Activated CD4-positive, alpha-beta T cell treated with anti-CD3 and anti-CD28 coated beads, Interleukin-2, amount 50 U/mL, for 24 hours (primary cell): Measurements from ENCODE around the gene WNT5A.
"Not testable (repeated sequence)": the region's sequence is repeated elsewhere in the genome, so short reads cannot be mapped to it uniquely, and the experiment has no call there.

Source experiments
- DNase-seq, 2 donors: peaks; one replicate each; pipeline ENCODE4 v3.0.0-alpha.2; 2020; ENCODE audit warnings: low read depth in 1 of 2, low spot score in 1 of 2

Gene WNT5A

DNA sequence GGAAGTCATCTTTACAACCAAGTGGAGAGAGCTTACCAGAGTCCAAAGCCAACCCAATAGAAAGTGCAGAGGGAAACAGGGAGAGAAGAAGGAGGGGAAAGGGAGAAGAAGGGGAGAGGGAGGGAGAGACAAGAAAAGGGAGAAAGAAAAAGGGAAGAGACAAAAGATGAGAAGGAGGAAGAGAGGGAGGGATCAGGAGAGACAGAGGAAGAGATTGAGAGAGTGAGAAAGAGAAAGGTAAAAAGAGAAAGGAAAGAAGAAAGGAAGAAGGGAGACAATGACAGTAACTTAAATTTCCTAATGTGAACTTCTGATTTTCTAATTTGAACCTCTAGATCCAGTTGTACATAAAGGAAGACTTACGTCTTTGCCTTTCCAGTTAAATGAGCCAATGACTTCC, 20.7 kb upstream of the WNT5A start:
- DNase-seq = no peak

GRCh38 chr3:55505776-55506175, 18.7 kb upstream of the WNT5A start:
- DNase-seq = no peak

DNA sequence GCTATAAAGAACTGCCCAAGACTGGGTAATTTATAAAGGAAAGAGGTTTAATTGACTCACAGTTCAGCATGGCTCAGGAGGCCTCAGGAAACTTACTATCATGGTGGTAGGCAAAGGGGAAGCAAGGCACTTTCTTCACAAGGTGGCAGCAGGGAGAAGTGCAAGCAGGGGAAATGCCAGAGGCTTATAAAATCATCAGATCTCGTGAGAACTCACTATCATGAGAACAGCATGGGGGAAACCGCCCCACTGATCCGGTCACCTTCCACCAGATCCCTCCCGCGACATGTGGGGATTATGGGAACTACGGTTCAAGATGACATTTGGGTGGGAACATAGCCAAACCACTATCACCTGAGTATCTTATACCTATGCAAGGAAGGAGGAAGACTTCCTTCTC, 18.0 kb upstream of the WNT5A start:
- not testable (repeated sequence) for DNase-seq

GRCh38 chr3:55501905-55502304, 14.8 kb upstream of the WNT5A start:
- no peak for DNase-seq

GRCh38 chr3:55500555-55501330, 13.6 kb upstream of the WNT5A start:
- DNase-seq = no peak

DNA sequence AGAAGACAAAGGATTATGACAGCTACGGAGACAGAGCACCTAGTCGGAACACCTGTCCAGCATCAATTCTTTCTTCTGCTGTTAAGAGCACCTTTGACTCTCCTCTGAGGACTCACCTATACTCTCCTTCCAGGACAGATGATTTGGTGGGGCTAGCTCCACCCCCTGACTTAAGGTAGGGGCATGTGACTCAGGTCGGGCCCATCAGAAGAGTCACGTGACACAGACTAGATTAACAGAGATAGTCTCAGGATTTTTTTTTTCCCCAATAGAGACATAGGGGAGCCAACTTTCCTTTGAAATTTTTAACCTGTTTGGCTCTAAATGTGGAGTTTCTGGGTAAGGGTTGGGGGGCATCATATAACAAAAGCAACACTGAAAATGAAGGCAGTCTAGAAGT, 11.4 kb upstream of the WNT5A start:
- DNase-seq = no peak

DNA sequence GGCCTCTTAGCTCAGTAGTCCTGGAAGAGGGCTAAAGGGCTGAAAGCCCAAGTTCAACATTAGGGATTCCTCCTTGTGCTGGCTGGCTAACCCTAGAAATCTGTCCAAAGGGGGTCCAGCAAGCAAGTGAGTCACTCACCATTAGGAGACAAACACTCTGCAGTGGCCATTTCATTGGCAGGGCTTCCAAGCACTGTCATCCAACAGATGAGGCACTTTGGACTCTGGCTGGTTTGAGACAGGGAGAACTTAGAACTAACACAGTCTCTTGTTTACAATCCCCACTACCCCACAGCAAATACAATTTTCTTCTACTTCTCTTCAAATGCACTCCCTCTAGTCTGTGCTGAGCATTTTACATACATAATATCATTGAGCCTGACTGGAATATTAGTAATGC, 10.1 kb upstream of the WNT5A start:
- no peak for DNase-seq

GRCh38 chr3:55494976-55495375, 7.9 kb upstream of the WNT5A start:
- DNase-seq = no peak

- no peak for DNase-seq
These were observed 5.9 kb upstream of the WNT5A start for GRCh38 chr3:55492976-55493375.

GRCh38 chr3:55491296-55491816, 4.2 kb upstream of the WNT5A start:
- no peak for DNase-seq

- DNase-seq = no peak
These were observed 3.3 kb upstream of the WNT5A start for GRCh38 chr3:55490276-55490913.

DNA sequence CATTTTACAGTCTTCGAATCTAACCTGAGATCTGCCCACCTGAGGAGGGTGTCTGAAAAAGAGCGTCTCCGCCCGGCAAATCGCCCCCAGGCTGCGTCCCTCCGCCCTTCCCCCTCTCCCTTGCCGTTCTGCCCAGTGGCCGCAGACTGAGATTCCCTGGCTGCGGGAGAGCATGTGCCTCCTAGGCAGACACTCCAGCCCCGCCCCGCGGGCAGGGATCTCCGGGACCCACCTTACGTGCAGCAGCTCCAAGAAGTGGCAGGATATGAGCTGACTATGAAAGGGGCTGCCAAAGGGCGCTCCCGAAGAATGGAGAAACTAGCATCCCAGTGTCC, 2.7 kb upstream of the WNT5A start:
- no peak for DNase-seq

- no peak for DNase-seq
These were observed 1.4 kb upstream of the WNT5A start for GRCh38 chr3:55488398-55489055.

DNA sequence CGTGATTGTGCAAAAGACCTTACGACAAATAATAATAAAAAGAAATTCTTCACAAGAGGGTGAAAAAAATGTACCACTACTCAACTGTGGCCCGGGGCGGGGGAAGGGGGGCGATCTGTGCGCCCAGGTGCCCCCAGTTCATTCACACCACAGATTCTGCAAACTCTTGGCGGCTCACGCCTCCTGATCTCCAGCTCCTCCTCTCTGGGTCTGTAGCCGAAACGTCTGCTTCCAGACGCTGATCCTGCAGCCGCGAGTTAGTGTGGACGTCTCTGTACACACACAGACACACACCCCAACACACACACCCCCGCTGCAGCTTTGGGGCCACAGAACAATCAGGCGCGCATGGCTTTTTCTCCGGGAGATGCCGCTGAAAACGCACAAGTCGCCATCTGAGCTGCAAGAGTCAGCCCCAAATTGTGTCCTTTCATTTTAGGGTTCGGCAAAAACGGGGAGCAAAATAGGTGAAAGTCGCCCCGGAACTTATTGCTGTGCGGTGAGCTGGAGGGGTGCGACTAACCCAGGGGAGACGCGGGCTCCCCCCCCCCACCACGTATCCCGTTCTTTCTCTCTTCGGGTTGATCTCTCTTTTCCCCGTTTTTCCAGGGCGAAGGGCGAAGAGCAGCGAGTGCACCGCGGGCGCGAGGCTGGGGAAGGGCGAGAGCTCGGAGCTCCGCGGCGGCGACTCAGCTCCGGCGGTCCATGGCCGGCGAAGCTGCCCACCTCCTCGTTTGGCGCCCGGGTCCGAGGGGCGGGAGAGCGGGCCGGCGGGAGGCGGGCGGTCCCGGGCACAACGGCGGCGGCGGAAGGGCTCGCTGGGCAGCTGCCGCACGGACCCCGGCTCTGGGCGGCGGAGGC, 505 bp upstream of the WNT5A start:
- DNase-seq = no peak

DNA sequence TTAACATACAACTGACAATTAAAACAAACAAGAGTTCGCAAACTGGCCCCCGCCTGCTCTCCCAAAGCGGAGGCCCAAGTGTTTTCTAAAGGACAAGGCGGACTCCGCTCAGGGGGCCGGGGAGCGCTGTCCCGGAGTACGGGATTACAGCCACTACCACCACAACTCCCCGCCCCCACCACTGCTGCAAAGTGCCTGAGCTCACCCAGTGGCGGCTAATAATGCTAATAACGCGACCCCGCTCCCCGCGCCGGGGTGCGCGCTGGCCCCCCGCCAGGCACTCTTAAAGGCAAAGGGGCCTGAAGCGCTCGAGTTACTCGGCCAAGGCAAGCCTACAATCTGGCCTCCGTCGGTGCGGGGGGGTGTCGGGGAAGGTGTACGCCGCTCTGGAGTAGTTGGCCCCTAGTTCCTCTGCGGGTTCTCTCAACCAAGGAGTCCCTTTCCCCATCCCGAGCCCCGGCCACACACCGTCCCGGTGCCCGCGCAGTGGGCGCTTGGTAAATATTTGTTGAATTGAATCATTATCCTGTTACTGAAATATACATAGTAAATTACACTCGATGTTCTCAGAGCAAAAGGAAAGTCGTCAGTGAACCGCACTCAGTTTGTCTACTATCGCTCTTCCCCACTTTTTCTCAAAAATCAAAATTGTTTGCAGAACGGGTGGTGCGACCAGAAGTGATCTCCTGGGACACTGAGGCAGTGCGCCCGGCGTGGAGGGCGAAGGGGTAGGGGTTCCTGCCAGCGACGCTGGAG, 827 bp downstream of the WNT5A start:
- DNase-seq = no peak

DNA sequence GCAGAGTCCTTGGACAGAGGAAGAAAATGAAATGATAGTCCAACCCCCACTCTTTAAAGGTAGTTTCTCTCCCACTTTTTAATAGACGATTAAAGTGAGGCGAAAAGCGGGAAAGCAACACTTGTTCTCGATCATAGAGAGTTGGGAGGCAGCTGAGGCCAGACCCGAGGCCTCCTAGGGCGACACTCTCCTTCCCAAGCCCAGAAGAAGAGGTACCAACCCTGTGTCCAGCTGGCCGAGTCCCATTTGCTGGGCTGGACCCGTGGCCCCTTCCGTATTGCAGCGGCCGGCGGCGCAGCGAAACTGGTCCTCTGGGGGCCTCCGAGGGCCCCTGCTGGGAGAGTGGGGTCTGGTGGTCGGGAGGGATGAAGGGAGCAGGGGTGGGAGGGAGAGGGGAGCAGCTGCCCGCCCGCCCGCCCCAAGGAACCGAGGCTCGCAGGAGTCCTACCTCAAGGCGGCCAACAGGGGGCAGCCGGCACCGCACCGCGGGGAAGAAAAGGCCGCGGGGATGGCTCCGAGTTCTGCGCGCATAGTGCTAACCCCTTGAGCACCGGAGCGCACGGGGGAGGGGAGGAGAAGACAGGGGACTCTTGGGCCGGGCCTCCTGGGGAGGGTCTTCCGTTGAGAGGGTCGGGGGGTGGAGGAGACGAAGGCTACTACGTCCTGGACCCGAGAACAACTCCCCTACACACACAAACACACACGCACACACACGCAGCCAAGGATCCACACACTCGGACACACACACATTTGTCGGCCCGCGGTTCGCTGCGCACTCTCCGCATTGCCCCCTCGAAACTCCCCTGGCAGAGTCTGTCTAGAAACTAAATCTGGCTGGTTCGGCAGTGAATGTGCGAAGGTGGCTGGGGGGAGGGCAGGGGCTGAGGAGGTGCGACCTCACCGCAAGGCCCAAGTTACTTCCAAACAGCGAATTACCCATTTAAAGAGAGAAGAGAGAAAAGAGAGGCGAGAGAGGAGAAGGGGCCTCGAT, 2.0 kb downstream of the WNT5A start:
- no peak for DNase-seq

GRCh38 chr3:55484191-55484689, 2.9 kb downstream of the WNT5A start:
- no peak for DNase-seq

DNA sequence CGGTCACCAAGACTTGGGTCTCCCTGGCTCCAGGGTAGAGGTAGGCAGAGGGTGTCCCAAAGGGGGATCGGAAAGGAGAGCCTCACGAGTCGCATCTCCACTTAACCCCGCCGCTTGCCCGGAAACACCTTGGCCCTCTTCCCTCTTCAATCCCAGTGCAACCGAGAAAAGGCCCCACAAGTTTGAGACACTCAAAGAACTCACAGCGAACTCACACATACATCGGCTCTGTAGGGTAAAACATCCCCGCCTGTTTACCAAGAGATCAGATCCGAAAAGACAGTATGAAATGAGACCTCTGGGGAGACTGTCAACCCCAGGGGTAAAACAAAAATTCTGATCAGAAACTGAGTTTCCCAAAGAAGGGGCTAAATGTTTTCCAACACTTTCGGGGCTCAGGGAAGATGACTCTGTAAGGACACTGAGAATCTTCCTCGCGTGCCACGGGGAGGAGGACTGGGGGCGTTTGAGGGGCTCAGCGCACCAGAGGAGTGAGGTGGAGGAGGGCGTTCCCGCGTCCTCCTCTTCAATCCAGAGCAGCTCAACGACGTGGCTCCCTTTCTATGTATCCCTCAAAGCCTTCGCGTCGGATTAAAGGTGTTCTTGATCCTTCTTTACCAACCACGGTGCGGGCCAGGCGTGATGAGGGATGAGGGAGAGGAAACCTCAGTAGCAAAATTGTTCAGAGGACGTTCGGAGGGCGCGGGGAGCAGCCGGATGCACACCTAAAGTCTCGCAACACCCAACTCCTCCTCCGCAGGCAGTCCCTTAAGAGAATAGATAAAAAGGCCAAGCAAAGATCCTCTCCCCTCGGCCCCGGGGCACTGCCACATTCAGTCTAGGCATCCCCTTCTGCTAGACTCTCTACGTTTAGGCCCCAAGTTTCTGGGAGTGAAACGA, 3.7 kb downstream of the WNT5A start:
- DNase-seq = no peak
